IPS DF 6.9 (cell line): ENCODE results near the gene PHRF1.
"Not testable (repeated sequence)": the region's sequence is repeated elsewhere in the genome, so short reads cannot be mapped to it uniquely, and the experiment has no call there.

ENCODE experiments used
- DNase-seq: peaks from one replicate; pipeline ENCODE4 v3.0.0-alpha.2; 2013; ENCODE audit warnings: low read depth, low spot score
- H3K27ac ChIP-seq: one replicate; pipeline ENCODE4 v1.5.1; 2013; ENCODE audit warnings: low read length, control low read depth
- H3K27me3 ChIP-seq: 2 replicates; pipeline ENCODE4 v1.6.1; 2013; ENCODE audit warnings: mild to moderate bottlenecking, low read length; ENCODE audit not compliant: control insufficient read depth, insufficient read depth
- H3K36me3 ChIP-seq: 2 replicates; pipeline ENCODE4 v1.6.1; 2013; ENCODE audit warnings: low read length; ENCODE audit not compliant: control insufficient read depth, insufficient read depth
- H3K4me1 ChIP-seq: 2 replicates; pipeline ENCODE4 v1.6.1; 2013; ENCODE audit warnings: low read length; ENCODE audit not compliant: control insufficient read depth, insufficient read depth
- H3K4me3 ChIP-seq: 2 replicates; pipeline ENCODE4 v1.5.1; 2013; ENCODE audit warnings: mild to moderate bottlenecking, low read length
- H3K9me3 ChIP-seq: 2 replicates; pipeline ENCODE4 v1.6.1; 2013; ENCODE audit warnings: low read length, inconsistent platforms; ENCODE audit not compliant: control insufficient read depth, insufficient read depth
- WGBS: extraction: QIAGEN DNeasy Blood & Tissue Kit; methylation state at CpG from one replicate; pipeline ENCODE4 v1.1.7; 2013; ENCODE audit warnings: mixed read lengths, missing lambda C conversion rate; ENCODE audit not compliant: insufficient read length, insufficient coverage; 5-methylcytosine and 5-hydroxymethylcytosine counted together

Gene PHRF1

GRCh38 chr11:646214-646613 lies 69.9 kb downstream of the PHRF1 start:
- whole genome bisulfite sequencing, result no CpG with 5 or more reads among the region's 14 CpGs
- H3K4me1 ChIP-seq, result 0 out of 2 replicates have a peak, but pooled peaks cover 2% of the 10 kb centered on the region
- H3K36me3 ChIP-seq, result peaks cover 3% of the 10 kb centered on the region; the same call in 1 of the 2 replicates
- no peak overlapping the region for H3K4me3 ChIP-seq
- no peaks in the 10 kb centered on the region for H3K9me3 ChIP-seq
- H3K27me3 ChIP-seq, result no peaks in the 10 kb centered on the region
- DNase-seq, result no peak
- H3K27ac ChIP-seq, result no peak overlapping the region

- H3K36me3 ChIP-seq, H3K27ac ChIP-seq, H3K9me3 ChIP-seq, H3K27me3 ChIP-seq, H3K4me3 ChIP-seq, DNase-seq, H3K4me1 ChIP-seq: not testable (repeated sequence)
- no CpG with 5 or more reads among the region's 14 CpGs for WGBS
Measured at GRCh38 chr11:647672-648158, 71.4 kb downstream of the PHRF1 start.

- Histone ChIP-seq H3K27me3 (no peaks in the 10 kb centered on the region), H3K36me3 (peaks cover 9% of the 10 kb centered on the region; the same call in 1 of the 2 replicates), H3K4me1 (no peaks in the 10 kb centered on the region), H3K9me3 (no peaks in the 10 kb centered on the region), H3K4me3 (no peak overlapping the region), H3K27ac (no peak overlapping the region)
- DNase-seq, result no peak
- no CpG with 5 or more reads among the region's 10 CpGs for WGBS
Measured at GRCh38 chr11:650482-650881, 74.2 kb downstream of the PHRF1 start.

GRCh38 chr11:653136-653535 lies 76.9 kb downstream of the PHRF1 start:
- H3K4me3 ChIP-seq, H3K27me3 ChIP-seq, H3K27ac ChIP-seq, DNase-seq, H3K36me3 ChIP-seq, H3K9me3 ChIP-seq, H3K4me1 ChIP-seq: not testable (repeated sequence)
- WGBS, result no CpG with 5 or more reads among the region's 14 CpGs

- H3K9me3 ChIP-seq, result no peaks in the 10 kb centered on the region
- H3K36me3 ChIP-seq, result peaks cover 9% of the 10 kb centered on the region; the same call in 1 of the 2 replicates
- H3K4me1 ChIP-seq, result no peaks in the 10 kb centered on the region
- DNase-seq, result no peak
- no peak overlapping the region for H3K4me3 ChIP-seq
- no peak overlapping the region for H3K27ac ChIP-seq
- no CpG with 5 or more reads among the region's 15 CpGs for WGBS
- no peaks in the 10 kb centered on the region for H3K27me3 ChIP-seq
Measured at GRCh38 chr11:653837-654236, 77.6 kb downstream of the PHRF1 start.

GRCh38 chr11:654444-654843 lies 78.2 kb downstream of the PHRF1 start:
- H3K9me3 ChIP-seq, H3K27ac ChIP-seq, H3K4me3 ChIP-seq, DNase-seq, H3K27me3 ChIP-seq, H3K4me1 ChIP-seq: not testable (repeated sequence)
- peaks cover 10% of the 10 kb centered on the region; the same call in 1 of the 2 replicates for H3K36me3 ChIP-seq
- no CpG with 5 or more reads among the region's 12 CpGs for WGBS

- no peaks in the 10 kb centered on the region for H3K9me3 ChIP-seq
- peaks cover 14% of the 10 kb centered on the region; the same call in 1 of the 2 replicates for H3K36me3 ChIP-seq
- no peaks in the 10 kb centered on the region for H3K4me1 ChIP-seq
- WGBS, result no CpG with 5 or more reads among the region's 30 CpGs
- no peaks in the 10 kb centered on the region for H3K27me3 ChIP-seq
- DNase-seq, result no peak
- H3K4me3 ChIP-seq, result no peak overlapping the region
- H3K27ac ChIP-seq, result no peak overlapping the region
Measured at GRCh38 chr11:655036-655726, 78.9 kb downstream of the PHRF1 start.

GRCh38 chr11:656426-656825 lies 80.2 kb downstream of the PHRF1 start:
- no peak for DNase-seq
- no peaks in the 10 kb centered on the region for H3K27me3 ChIP-seq
- peaks cover 14% of the 10 kb centered on the region; the same call in 1 of the 2 replicates for H3K36me3 ChIP-seq
- H3K9me3 ChIP-seq, result no peaks in the 10 kb centered on the region
- H3K27ac ChIP-seq, result no peak overlapping the region
- WGBS, result no CpG with 5 or more reads among the region's 14 CpGs
- no peaks in the 10 kb centered on the region for H3K4me1 ChIP-seq
- H3K4me3 ChIP-seq, result no peak overlapping the region

- no CpG with 5 or more reads among the region's 7 CpGs for WGBS
- no peak for DNase-seq
Measured at GRCh38 chr11:656866-657265, 80.6 kb downstream of the PHRF1 start.

GRCh38 chr11:657691-658126 lies 81.4 kb downstream of the PHRF1 start:
- no peaks in the 10 kb centered on the region for H3K9me3 ChIP-seq
- no peak overlapping the region for H3K4me3 ChIP-seq
- 100% methylated on average over 2 of the region's 14 CpGs for WGBS
- H3K36me3 ChIP-seq, result peaks cover 14% of the 10 kb centered on the region; the same call in 1 of the 2 replicates
- no peak for DNase-seq
- no peak overlapping the region for H3K27ac ChIP-seq
- no peaks in the 10 kb centered on the region for H3K27me3 ChIP-seq
- H3K4me1 ChIP-seq, result no peaks in the 10 kb centered on the region

More at GRCh38 chr11:656866-657265, 80.6 kb downstream of the PHRF1 start:
- Histone ChIP-seq H3K4me3 (no peak overlapping the region), H3K36me3 (peaks cover 14% of the 10 kb centered on the region; the same call in 1 of the 2 replicates), H3K27ac (no peak overlapping the region), H3K27me3 (no peaks in the 10 kb centered on the region), H3K9me3 (no peaks in the 10 kb centered on the region), H3K4me1 (no peaks in the 10 kb centered on the region)
